Neural cell (in vitro differentiated cells): ENCODE measurements around the gene RAB17. TPM values are rescaled to one million over a fixed set of nuclear protein-coding genes. Genes with fewer than 3 reads are reported as not detected.

Experiments used
- H2AFZ ChIP-seq: fragments of 200-600, 300-800 bp; sonication (generic), shearing (Covaris generic); 2 replicates; pipeline ENCODE4 v1.6.0; 2014; ENCODE audit warnings: low read depth, mild to moderate bottlenecking, antibody characterized with exemption, low read length, moderate library complexity
- H3F3A ChIP-seq: fragments of 200-600 bp; shearing (Covaris generic); 2 replicates; pipeline ENCODE4 v1.6.1; 2016; ENCODE audit warnings: mild to moderate bottlenecking, moderate library complexity, mixed read lengths, antibody characterized with exemption, low read length; ENCODE audit not compliant: insufficient read depth, poor library complexity, severe bottlenecking
- H3K27ac ChIP-seq: fragments of 200-600, 300-800 bp; sonication (generic), shearing (Covaris generic); 2 replicates; pipeline ENCODE4 v1.5.1; 2014; ENCODE audit warnings: mild to moderate bottlenecking, low read length, moderate library complexity
- H3K27me3 ChIP-seq: fragments of 300-800, 200-600 bp; sonication (generic), shearing (Covaris generic); 2 replicates; pipeline ENCODE4 v1.6.0; 2014; ENCODE audit warnings: mild to moderate bottlenecking, low read depth, low read length, moderate library complexity; ENCODE audit not compliant: insufficient read depth
- H3K36me3 ChIP-seq: fragments of 300-800, 200-600 bp; sonication (generic), shearing (Covaris generic); 2 replicates; pipeline ENCODE4 v1.5.1; 2014; ENCODE audit warnings: mild to moderate bottlenecking, antibody characterized with exemption, low read length, moderate library complexity; ENCODE audit not compliant: insufficient read depth
- H3K4me2 ChIP-seq: fragments of 300-800, 200-600 bp; sonication (generic), shearing (Covaris generic); 2 replicates; pipeline ENCODE4 v1.6.0; 2014; ENCODE audit warnings: mild to moderate bottlenecking, low read length
- H3K4me3 ChIP-seq: fragments of 300-800, 200-600 bp; sonication (generic), shearing (Covaris generic); 2 replicates; pipeline ENCODE4 v1.5.1; 2014; ENCODE audit warnings: mild to moderate bottlenecking, low read length, moderate library complexity
- H3K79me2 ChIP-seq: fragments of 200-600 bp; shearing (Covaris generic); replicated peaks from 2 replicates; pipeline ENCODE4 v1.6.0; 2014; ENCODE audit warnings: mild to moderate bottlenecking, low read length, moderate library complexity; ENCODE audit not compliant: insufficient read depth
- H3K9ac ChIP-seq: fragments of 300-800, 200-600 bp; sonication (generic), shearing (Covaris generic); 2 replicates; pipeline ENCODE4 v1.6.1; 2016; ENCODE audit warnings: mild to moderate bottlenecking, low read length, mixed read lengths
- H3K9me2 ChIP-seq: fragments of 200-600 bp; shearing (Covaris generic); 2 replicates; pipeline ENCODE4 v1.6.1; 2016; ENCODE audit warnings: mild to moderate bottlenecking, low read length, mixed read lengths; ENCODE audit not compliant: insufficient read depth
- H3K9me3 ChIP-seq: fragments of 200-600, 300-800 bp; sonication (generic), shearing (Covaris generic); 2 replicates; pipeline ENCODE4 v1.6.1; 2016; ENCODE audit warnings: mild to moderate bottlenecking, mixed run types, low read length, moderate library complexity, mixed read lengths
- H4K20me1 ChIP-seq: fragments of 200-600 bp; shearing (Covaris generic); 2 replicates; pipeline ENCODE4 v1.6.1; 2016; ENCODE audit warnings: mild to moderate bottlenecking, mixed run types; ENCODE audit not compliant: insufficient read depth
- EP300 ChIP-seq: fragments of 450-650 bp; conservative IDR thresholded peaks from 2 replicates; pipeline ENCODE4 v1.6.1; 2014; ENCODE audit warnings: antibody characterized with exemption, mild to moderate bottlenecking, moderate library complexity; ENCODE audit not compliant: poor library complexity, severe bottlenecking
- MXI1 ChIP-seq: fragments of 450-650 bp; conservative IDR thresholded peaks from 2 replicates; pipeline ENCODE4 v1.6.1; 2014; ENCODE audit warnings: antibody characterized with exemption, mild to moderate bottlenecking; ENCODE audit not compliant: poor library complexity, severe bottlenecking
- RAD21 ChIP-seq: fragments of 450-650 bp; conservative IDR thresholded peaks from 2 replicates; pipeline ENCODE4 v1.6.1; 2014; ENCODE audit warnings: antibody characterized with exemption, mild to moderate bottlenecking, moderate library complexity
- REST ChIP-seq: IDR thresholded peaks from 2 replicates; pipeline ENCODE4 v1.6.1; 2012; ENCODE audit warnings: borderline replicate concordance
- TAF1 ChIP-seq: IDR thresholded peaks from 2 replicates; pipeline ENCODE4 v1.6.1; 2012; ENCODE audit warnings: low read depth
- polyA plus RNA-seq: library from polyadenylated mRNA; depleted of rRNA; stranded (reverse); fragments of >200 nt; gene quantifications from 2 replicates; pipeline ENCODE4 v1.2.3, GENCODE V29; 2014

Gene RAB17
- polyA plus RNA-seq, 1 donor from 2014 or later, result not detected

- no peaks in the 10 kb centered on the region for H3K27me3 ChIP-seq
- no peaks in the 10 kb centered on the region for H3K36me3 ChIP-seq
- no peaks in the 10 kb centered on the region for H3F3A ChIP-seq
- no peak for TF ChIP-seq REST
- H3K79me2 ChIP-seq, result no peaks in the 10 kb centered on the region
- no peak overlapping the region for H3K9ac ChIP-seq
- H3K9me3 ChIP-seq, result no peaks in the 10 kb centered on the region
- no peak overlapping the region for H3K4me2 ChIP-seq
- H4K20me1 ChIP-seq, result no peaks in the 10 kb centered on the region
- no peak overlapping the region for H3K4me3 ChIP-seq
- H3K9me2 ChIP-seq, result no peaks in the 10 kb centered on the region
- no peak overlapping the region for H2AFZ ChIP-seq
- H3K27ac ChIP-seq, result no peak overlapping the region
These were observed 42.6 kb downstream of the RAB17 start for GRCh38 chr2:237547841-237548416.

DNA sequence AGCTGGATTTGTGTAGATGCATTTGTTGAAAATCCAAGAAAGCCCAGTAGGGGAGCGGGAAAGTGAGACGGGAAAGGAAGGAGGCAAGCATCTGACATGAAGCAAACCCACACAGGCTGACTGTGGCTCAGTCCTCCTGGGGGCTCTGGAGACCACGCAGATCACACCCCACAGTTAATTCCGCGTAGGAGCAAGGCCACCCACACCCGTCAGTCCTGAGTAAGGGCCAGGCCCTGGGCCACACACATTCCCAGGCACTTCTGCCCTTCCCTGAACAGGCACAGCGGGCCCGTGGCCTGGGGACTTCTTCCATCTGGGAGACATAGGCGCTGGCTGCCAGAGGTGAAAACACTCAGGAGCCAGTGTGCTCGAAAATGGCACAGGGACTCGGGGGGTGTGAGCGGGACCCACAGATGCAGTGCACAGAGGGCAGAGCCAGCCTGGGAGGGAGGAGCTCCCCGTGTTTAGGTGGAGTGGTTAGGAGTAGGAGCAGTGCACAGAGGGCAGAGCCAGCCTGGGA lies 43.6 kb downstream of the RAB17 start:
- no peaks in the 10 kb centered on the region for H4K20me1 ChIP-seq
- no peak overlapping the region for H3K4me2 ChIP-seq
- no peaks in the 10 kb centered on the region for H3K27me3 ChIP-seq
- H2AFZ ChIP-seq, result no peak overlapping the region
- H3F3A ChIP-seq, result no peaks in the 10 kb centered on the region
- H3K27ac ChIP-seq, result no peak overlapping the region
- H3K9me3 ChIP-seq, result no peaks in the 10 kb centered on the region
- TF ChIP-seq RAD21 (no peak), EP300 (no peak), REST (no peak), MXI1 (no peak), TAF1 (no peak)
- no peaks in the 10 kb centered on the region for H3K9me2 ChIP-seq
- no peaks in the 10 kb centered on the region for H3K36me3 ChIP-seq
- H3K4me3 ChIP-seq, result no peak overlapping the region
- no peak overlapping the region for H3K9ac ChIP-seq
- H3K79me2 ChIP-seq, result no peaks in the 10 kb centered on the region
